Measurements from ENCODE around the gene ACP3.
A peak's percentile ranks its signal among the peaks of the same experiment; 100 is the strongest.
"Not testable (repeated sequence)": the region's sequence is repeated elsewhere in the genome, so short reads cannot be mapped to it uniquely, and the experiment has no call there.

Gene ACP3

GRCh38 chr3:132368962-132369361, 51.8 kb downstream of the ACP3 start:
- no peak for DNase-seq

DNA sequence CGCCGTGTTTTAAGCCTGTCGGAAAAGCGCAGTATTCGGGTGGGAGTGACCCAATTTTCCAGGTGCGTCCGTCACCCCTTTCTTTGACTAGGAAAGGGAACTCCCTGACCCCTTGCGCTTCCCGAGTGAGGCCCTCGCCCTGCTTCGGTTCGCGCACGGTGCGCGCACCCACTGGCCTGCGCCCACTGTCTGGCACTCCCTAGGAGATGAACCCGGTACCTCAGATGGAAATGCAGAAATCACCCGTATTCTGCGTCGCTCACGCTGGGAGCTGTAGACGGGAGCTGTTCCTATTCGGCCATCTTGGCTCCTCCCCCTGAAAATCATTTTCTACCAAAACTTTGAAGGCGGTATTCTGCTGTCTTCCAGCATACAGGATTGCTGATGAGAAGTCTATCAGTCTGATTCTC, 59.7 kb downstream of the ACP3 start:
- DNase-seq: not testable (repeated sequence)

DNA sequence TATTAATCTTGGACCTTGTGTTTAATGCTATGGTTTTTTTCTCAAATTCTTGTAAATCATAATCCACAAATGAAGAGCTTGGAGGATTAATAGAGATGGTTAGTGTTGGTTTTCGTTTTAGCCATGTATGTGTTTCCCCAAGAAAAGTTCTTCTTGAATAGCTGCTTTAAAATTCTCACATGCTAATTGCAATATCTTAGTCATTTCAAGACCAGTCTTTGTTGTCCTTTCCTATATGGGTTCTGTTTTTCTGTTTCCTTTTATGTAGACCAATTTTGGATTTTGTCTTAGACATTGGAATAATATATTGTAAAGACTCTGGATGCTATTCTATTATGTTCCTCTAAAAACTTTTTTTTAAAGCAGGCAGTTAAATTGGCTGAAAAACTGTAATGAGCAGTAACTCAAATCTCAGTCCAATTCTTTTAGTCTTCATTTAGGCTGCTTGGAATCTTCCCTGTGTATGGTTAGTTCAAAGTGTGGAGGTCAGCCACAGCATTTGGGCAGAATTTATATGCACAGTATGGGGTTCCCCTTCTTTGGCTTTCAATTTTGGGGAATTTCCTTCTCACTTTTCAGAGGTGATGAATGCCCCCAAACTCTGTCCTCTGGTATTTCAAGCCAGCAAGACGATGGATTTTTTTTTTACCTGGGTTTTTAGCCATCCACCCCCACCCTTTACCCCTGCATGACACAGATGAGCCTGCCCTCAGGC, 61.0 kb downstream of the ACP3 start:
- DNase-seq: no peak

DNA sequence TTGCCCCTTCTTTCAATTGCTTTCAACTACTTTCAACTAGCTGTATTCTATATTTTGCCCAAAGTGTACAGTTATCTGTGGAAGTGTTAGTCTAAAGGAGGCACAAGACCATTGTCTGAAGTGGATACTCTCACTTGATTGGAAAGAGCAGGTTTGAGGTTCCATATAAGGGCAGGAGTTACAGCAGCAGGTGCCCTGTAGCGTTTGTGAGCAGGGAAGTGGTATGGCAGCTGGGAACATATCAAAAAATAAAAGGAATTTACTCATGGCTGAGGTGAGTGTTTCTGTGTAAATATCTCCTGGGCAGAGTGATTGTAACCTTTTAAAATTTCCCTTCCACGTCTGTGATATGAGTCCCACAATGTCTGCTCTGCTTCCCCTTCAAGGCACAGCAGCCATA, 61.6 kb downstream of the ACP3 start:
- DNase-seq: no peak

DNA sequence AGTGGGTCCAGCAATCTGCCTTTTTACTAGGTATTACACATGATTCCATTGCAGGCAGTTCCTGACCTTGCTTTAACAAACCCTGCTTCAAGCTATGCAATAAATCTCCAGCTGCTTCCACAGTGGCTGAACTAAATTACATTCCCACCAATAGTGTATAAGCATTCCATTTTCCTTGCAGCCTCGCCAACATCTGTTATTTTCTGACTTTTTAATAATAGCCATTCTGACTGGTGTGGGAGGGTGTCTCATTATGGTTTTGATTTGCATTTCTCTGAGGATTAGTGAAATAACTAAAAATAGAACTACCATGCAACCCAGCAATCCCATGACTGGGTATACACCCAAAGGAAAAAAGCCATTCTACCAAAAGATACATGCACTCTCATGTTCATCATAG, 63.7 kb downstream of the ACP3 start:
- no peak for DNase-seq

DNA sequence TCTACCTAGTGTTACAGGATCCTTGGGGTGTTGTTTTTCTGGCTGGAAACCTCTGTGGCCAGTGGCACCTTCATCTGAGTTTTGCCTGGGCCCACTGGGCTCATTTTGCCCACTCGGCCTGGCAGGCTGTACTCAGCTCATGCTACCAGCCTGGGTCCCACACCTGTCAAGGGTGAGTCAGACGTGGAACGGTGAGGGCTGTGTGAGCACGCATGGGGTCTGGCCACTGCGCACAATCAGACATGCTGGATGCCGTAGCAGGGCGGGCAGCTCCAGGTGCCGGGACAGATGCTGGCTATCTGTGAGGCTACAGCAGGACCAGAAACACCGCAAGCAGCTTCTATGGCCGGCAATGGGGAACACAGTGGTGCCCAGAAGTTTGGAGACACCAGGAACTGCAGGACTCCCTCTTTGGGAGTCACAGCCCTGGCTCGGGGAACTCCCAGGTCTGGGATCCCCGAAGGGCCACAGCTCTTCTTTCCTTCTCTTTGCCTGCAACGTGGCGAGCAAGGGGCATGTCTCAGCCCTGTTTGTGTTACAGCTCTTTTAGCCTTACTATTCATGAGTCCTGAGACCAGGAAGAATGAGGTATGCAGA, 64.2 kb downstream of the ACP3 start:
- DNase-seq: no peak

GRCh38 chr3:132382267-132382666, 65.1 kb downstream of the ACP3 start:
- no peak for DNase-seq

GRCh38 chr3:132382688-132383194, 65.5 kb downstream of the ACP3 start:
- no peak for DNase-seq

- no peak for DNase-seq
Observed at GRCh38 chr3:132386259-132386658, 69.1 kb downstream of the ACP3 start.

DNA sequence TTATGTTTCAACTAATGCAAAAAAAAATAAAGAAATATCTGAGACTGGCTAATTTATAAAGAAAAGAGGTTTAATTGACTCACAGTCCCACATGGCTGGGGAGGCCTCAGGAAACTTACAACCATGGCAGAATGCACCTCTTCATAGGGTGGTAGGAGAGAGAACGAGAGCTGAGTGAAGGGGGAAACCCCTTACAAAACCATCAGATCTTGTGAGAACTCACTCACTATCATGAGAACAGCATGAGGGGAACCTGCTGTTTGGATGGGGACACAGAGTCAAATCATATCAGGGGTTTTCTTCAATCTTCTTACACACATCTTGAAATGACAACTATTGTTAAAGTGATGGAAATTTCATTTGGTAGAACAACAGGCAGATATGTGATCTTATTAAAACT, 75.5 kb downstream of the ACP3 start:
- not testable (repeated sequence) for DNase-seq

DNA sequence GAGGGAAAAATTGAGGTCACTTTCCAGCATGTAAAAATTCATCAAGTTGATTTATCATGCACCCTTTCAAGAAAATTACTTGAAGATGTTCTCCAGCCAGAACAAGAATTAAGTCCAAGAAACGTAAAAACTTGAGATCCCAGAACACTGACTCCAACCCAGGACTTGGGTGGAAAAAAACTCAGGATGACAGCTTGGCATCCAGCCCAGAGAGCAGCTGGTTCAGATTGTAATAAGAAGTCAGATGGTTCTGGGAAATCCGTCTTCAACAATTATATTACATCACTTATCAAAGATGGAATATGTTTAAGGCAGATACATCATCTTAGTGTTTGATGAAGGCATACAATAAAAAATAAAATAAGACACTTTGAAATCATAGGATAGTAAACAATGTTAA, 77.1 kb downstream of the ACP3 start:
- no peak for DNase-seq

DNA sequence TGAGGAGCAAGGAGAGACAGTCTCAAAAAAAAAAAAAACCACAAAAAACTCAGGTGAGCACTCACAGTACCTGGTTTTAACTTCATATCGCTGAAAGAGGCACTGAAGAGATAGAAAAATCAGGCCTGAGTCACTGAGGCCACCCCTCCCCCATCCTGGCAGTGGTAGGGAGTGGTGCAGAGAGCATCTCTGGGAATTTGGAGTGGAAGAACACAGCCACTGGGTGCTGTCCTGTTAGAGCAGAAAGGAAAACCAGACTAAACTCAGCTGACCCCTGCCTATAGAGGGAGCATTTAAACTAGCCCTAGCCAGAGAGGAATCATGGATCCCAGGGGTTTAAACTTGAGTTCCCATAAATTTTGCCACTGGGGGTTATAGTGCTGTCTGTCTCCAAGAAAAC, 77.9 kb downstream of the ACP3 start:
- no peak for DNase-seq

GRCh38 chr3:132396255-132396654, 79.0 kb downstream of the ACP3 start:
- DNase-seq: no peak

GRCh38 chr3:132396776-132397175, 79.6 kb downstream of the ACP3 start:
- not testable (repeated sequence) for DNase-seq

DNA sequence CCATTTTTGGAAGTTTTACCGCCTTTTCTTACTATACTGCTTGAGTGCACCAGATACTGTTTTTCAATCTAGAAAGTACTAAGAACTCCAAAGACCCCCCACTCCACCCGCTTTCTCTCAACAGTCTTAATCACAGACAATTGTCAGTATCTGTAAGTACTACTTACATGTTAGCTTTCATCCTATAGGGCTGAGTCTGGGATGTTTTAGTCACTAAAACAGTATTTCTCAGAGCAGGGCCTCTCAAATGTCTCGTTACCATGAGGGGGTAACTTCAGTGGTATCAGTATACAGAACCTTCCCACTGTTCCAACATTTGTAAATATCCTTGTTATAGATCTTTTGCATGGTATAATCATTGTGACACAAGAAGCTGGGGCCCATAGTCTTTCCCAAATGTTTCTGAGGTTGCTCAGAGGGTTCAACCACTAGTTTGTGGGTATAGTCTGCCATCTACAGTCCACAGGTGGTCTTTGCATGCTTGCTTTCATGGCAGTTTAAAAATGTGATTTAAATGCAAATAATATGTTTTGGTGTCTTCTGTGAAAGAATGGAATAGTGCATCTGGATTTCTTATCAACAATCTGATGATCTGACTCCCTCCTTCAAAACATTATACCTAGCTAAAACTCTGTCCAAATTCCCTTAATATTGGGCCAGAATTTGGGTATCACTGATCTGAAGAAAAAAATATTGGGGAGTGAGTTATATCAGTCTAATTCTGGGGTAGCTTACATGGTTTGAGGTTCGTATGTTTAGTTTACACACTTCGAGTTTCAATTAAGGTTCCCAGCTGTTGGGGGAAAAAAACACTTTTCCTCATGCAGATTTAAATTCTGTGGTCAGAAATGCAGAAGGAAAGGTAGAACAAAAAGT, 82.1 kb downstream of the ACP3 start:
- peak; percentile 76 for DNase-seq

DNA sequence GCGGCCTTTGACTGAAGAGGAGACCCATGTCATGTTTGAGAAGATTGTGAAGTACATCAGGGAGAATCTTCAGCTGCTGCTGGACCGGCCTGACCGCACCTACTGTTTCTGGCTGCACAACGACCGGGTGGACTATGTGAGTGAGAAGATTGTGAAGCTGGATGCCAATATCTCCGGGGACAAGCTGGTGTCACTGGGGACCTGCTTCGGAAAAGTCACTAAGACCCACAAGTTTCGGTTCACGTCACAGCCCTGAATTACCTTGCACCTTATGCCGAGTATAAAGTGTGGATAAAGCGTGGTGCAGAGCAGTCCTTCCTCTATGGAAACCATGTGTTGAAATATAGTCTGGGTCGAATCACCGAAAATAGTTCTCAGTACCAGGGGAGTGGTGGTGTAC, 84.0 kb downstream of the ACP3 start:
- DNase-seq: no peak

DNA sequence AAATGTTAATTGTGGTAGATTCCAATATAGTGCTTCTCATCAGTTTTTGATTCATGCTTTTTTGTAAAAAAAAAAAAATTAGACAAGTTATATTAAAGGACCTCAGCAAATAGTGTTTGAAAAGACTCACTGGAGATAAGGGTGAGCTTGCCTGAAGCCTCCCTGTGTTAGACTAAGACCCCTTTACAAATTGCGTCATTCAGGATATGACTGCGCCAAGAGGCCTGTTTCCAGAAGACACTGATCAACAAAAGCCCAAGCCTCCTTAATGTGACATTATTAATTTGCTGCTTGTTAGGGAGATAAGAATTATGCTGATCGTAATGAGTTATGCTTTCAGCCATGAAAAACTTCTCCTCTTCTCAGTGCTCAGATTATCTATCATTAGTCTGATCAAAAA, 87.1 kb downstream of the ACP3 start:
- peak; percentile 37 for DNase-seq

GRCh38 chr3:132405188-132405587, 88.0 kb downstream of the ACP3 start:
- no peak for DNase-seq

- no peak for DNase-seq
Observed at GRCh38 chr3:132405609-132406299, 88.5 kb downstream of the ACP3 start.

DNA sequence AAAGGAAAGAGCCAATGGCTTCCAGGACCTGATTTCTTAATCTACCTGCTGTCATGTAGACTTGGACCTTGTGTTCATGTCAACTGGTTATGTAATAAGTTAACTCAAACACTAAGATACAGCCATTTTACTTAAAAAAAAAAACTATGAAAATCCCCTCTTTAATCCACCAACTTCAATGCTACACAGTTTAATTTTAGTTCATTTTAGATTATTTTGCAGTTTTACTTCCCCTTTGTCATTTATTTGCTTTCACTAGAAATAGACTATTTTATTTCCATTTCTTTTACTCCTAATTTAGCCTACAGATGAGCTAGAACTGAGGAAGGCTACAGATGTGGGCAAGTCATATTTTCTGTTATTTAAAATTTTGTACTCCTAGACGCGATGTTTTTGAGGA, 89.4 kb downstream of the ACP3 start:
- DNase-seq: no peak

DNA sequence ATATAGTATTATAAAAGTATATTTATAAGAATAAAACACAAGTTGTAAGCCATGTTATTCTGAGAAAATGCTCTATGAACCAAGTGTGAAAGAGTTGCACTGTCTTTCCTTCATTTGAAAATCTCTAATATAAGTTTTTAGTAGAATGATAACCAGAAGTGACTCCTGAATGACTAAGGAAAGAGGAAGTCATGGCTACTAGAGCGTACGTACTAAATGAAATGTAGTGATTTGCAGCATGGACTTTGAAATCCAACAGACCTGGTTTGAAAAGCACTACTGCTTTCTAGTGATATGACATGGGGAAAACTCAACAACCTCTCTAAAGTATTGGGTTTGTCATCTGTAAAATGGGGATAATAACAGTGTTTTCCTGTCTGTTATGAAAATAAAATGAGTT, 89.8 kb downstream of the ACP3 start:
- DNase-seq: peak; percentile 14
